H1 (cell line): ENCODE measurements around the gene PRKCH. TPM values are rescaled to one million over a fixed set of nuclear protein-coding genes. Genes with fewer than 3 reads are reported as not detected.

Experiments used
- CHD7 ChIP-seq: fragments of 300-600 bp; sonication (generic); IDR thresholded peaks from 2 replicates; pipeline ENCODE4 v1.7.1; 2012; ENCODE audit warnings: low read length, moderate library complexity, mild to moderate bottlenecking, inconsistent platforms; ENCODE audit not compliant: insufficient replicate concordance
- E2F6 ChIP-seq: IDR thresholded peaks from 2 replicates; pipeline ENCODE4 v1.6.1; 2012; ENCODE audit warnings: inconsistent platforms
- EGR1 ChIP-seq: IDR thresholded peaks from 2 replicates; pipeline ENCODE4 v1.6.1; 2011; ENCODE audit warnings: low read depth, low read length, borderline replicate concordance
- FOSL1 ChIP-seq: IDR thresholded peaks from 2 replicates; pipeline ENCODE4 v1.6.1; 2011; ENCODE audit warnings: mild to moderate bottlenecking, low read depth, low read length, moderate library complexity; ENCODE audit not compliant: insufficient read depth
- GTF2F1 ChIP-seq: IDR thresholded peaks from 2 replicates; pipeline ENCODE4 v1.6.1; 2012; ENCODE audit warnings: low read depth, low read length, improper control_type of control experiment, borderline replicate concordance
- HDAC6 ChIP-seq: IDR thresholded peaks from one replicate; pipeline ENCODE4 v1.7.1; 2012; ENCODE audit warnings: low read depth, mild to moderate bottlenecking, inconsistent platforms, low read length, moderate library complexity
- KDM4A ChIP-seq: IDR thresholded peaks from one replicate; pipeline ENCODE4 v1.7.1; 2012; ENCODE audit warnings: low read depth, mild to moderate bottlenecking, moderate library complexity, low read length, inconsistent platforms; ENCODE audit not compliant: severe bottlenecking
- NANOG ChIP-seq: IDR thresholded peaks from 2 replicates; pipeline ENCODE4 v1.6.1; 2011; ENCODE audit warnings: low read length, low read depth, mild to moderate bottlenecking, inconsistent platforms; ENCODE audit not compliant: insufficient read depth, poor library complexity, severe bottlenecking
- SAP30 ChIP-seq: fragments of 300-600 bp; sonication (generic); IDR thresholded peaks from 2 replicates; pipeline ENCODE4 v1.7.1; 2012; ENCODE audit warnings: low read length, moderate library complexity, mild to moderate bottlenecking, inconsistent platforms; ENCODE audit not compliant: insufficient read depth, insufficient replicate concordance
- SP4 ChIP-seq: IDR thresholded peaks from 2 replicates; pipeline ENCODE4 v1.6.1; 2012; ENCODE audit warnings: low read length, inconsistent platforms
- polyA plus RNA-seq, 7 experiments: library from polyadenylated mRNA; depleted of rRNA in 3 of 7; stranded (reverse) in 5 of 7; unstranded in 2 of 7; fragments of >200 nt in 5 of 7; fragments of 200-250 nt in 2 of 7; gene quantifications; 1 replicate in 5 of 7; 2 replicates in 1 of 7; 4 replicates in 1 of 7; pipeline versions ENCODE4 v1.2.1 to v1.2.3, GENCODE V29; 2011 to 2013; ENCODE audit warnings: missing spikeins in 2 of 7, mixed read lengths in 2 of 7
- total RNA-seq: library from RNA; stranded (reverse); fragmentation: NEBNext Ultra II Directional; extraction: Animal tissue kit (Norgen Biotek cat#: 25700); gene quantifications from 2 replicates; pipeline ENCODE4 v1.2.1, GENCODE V29; 2021

The PRKCH gene
- total and polyA plus RNA-seq, 2 of the 8 experiments (the other 6 are each of a cell fraction or from before 2014, with no cell fraction given) = 6.4 to 7.0 TPM

- TF ChIP-seq CHD7 (no peak), SP4 (no peak), FOSL1 (no peak), GTF2F1 (no peak), E2F6 (no peak), KDM4A (no peak), HDAC6 (no peak), EGR1 (no peak), NANOG (no peak), SAP30 (no peak)
Measured at GRCh38 chr14:61532763-61533162, 211.4 kb downstream of the PRKCH start (continued).
